HTERT RPE-1 (cell line): Measurements from ENCODE around the gene TSHZ1.

Experiments used
- in situ Hi-C: fragments of 300-500 bp; cut with MboI; formaldehyde crosslinking; loops from 4 replicates; pipeline ENCODE4 v1.14.3; 2020; ENCODE audit warnings: low sequenced_read_pairs

The TSHZ1 gene

GRCh38 chr18:75268364-75268646, 57.7 kb downstream of the TSHZ1 start:
- in situ Hi-C loops, result no loop called here

- in situ Hi-C loops, result no loop called here
These were observed 58.6 kb downstream of the TSHZ1 start for GRCh38 chr18:75269124-75269680.

GRCh38 chr18:75269696-75270095, 59.1 kb downstream of the TSHZ1 start:
- in situ Hi-C loops, result no loop called here

- in situ Hi-C loops, result no loop called here
These were observed 61.4 kb downstream of the TSHZ1 start for GRCh38 chr18:75271952-75272351.

- in situ Hi-C loops, result no loop called here
These were observed 63.2 kb downstream of the TSHZ1 start for GRCh38 chr18:75273817-75274216.

- in situ Hi-C loops, result no loop called here
These were observed 64.6 kb downstream of the TSHZ1 start for GRCh38 chr18:75275226-75275625.

- in situ Hi-C loops, result no loop called here
These were observed 66.4 kb downstream of the TSHZ1 start for GRCh38 chr18:75276818-75277609.

- in situ Hi-C loops, result no loop called here
These were observed 67.0 kb downstream of the TSHZ1 start for GRCh38 chr18:75277610-75277928.

GRCh38 chr18:75279381-75279780, 68.8 kb downstream of the TSHZ1 start:
- in situ Hi-C loops, result no loop called here

GRCh38 chr18:75280427-75281280, 70.1 kb downstream of the TSHZ1 start:
- in situ Hi-C loops, result no loop called here

- in situ Hi-C loops, result no loop called here
These were observed 72.1 kb downstream of the TSHZ1 start for GRCh38 chr18:75282746-75283145.

- in situ Hi-C loops, result no loop called here
These were observed 73.1 kb downstream of the TSHZ1 start for GRCh38 chr18:75283731-75284130.

- in situ Hi-C loops, result no loop called here
These were observed 74.0 kb downstream of the TSHZ1 start for GRCh38 chr18:75284566-75284965.

GRCh38 chr18:75285876-75286275, 75.3 kb downstream of the TSHZ1 start:
- in situ Hi-C loops, result no loop called here

- in situ Hi-C loops, result no loop called here
These were observed 76.4 kb downstream of the TSHZ1 start for GRCh38 chr18:75287006-75287405.

- in situ Hi-C loops, result no loop called here
These were observed 77.1 kb downstream of the TSHZ1 start for GRCh38 chr18:75287700-75288099.

- in situ Hi-C loops, result no loop called here
These were observed 79.2 kb downstream of the TSHZ1 start for GRCh38 chr18:75289761-75290160.

- in situ Hi-C loops, result no loop called here
These were observed 80.3 kb downstream of the TSHZ1 start for GRCh38 chr18:75290737-75291358.

- in situ Hi-C loops, result no loop called here
These were observed 80.9 kb downstream of the TSHZ1 start for GRCh38 chr18:75291460-75291859.

GRCh38 chr18:75293591-75293990, 83.0 kb downstream of the TSHZ1 start:
- in situ Hi-C loops, result no loop called here

GRCh38 chr18:75297731-75298130, 87.1 kb downstream of the TSHZ1 start:
- in situ Hi-C loops, result no loop called here
